ENCODE data around the gene RIMKLB. TPM values are rescaled to one million over a fixed set of nuclear protein-coding genes. Genes with fewer than 3 reads are reported as not detected.

The RIMKLB gene
- total RNA-seq = 149 TPM

GRCh38 chr12:8697476-8698131 lies at the start of gene RIMKLB:
Gene RIMKLB (plus strand): TSS chr12:8697991. CDS start chr12:8713867, 15,876 bp downstream.

GRCh38 chr12:8662593-8662992 lies 35.2 kb upstream of the RIMKLB start, which contains the start of gene MFAP5:
Gene MFAP5 (minus strand): TSS chr12:8662826. CDS start chr12:8662104, 722 bp downstream.

GRCh38 chr12:8822298-8822697 lies 124.5 kb downstream of the RIMKLB start, which contains the start of gene A2ML1:
Gene A2ML1 (plus strand): TSS chr12:8822621. CDS start chr12:8822652, 31 bp downstream.

Other genes with a start within 250 kb of the RIMKLB start
- gene CLEC6A, start 242.0 kb upstream of the RIMKLB start, total RNA-seq = not detected
- gene CLEC4D, start 184.5 kb upstream of the RIMKLB start, total RNA-seq = not detected
- gene CLEC4E, start 157.1 kb upstream of the RIMKLB start, total RNA-seq = not detected
- gene AICDA, start 85.1 kb upstream of the RIMKLB start, total RNA-seq = not detected
- not detected for gene MFAP5, start 35.2 kb upstream of the RIMKLB start, total RNA-seq
- gene A2ML1, start 124.6 kb downstream of the RIMKLB start, total RNA-seq = 2.3 TPM
- 32.1 TPM for gene PHC1, start 216.5 kb downstream of the RIMKLB start, total RNA-seq